ENCODE measurements around the gene DCT. TPM values are rescaled to one million over a fixed set of nuclear protein-coding genes. Genes with fewer than 3 reads are reported as not detected.

DCT gene
- total RNA-seq, 1 donor from 2014 or later = not detected

- Mint-ChIP-seq H3K36me3 (no peaks in the 10 kb centered on the region), H3K9me3 (no peaks in the 10 kb centered on the region), H3K4me3 (no peak overlapping the region), H3K27ac (no peak overlapping the region), H3K27me3 (ENCODE audit: insufficient read depth, low read depth) (peaks cover 3% of the 10 kb centered on the region), H3K4me1 (no peaks in the 10 kb centered on the region)
- H3K4me3 ChIP-seq = no peak overlapping the region
- no peak overlapping the region for H3K27ac ChIP-seq
- no peaks in the 10 kb centered on the region for H3K9me3 ChIP-seq (ENCODE audit: low read depth)
- no peaks in the 10 kb centered on the region for H3K79me2 ChIP-seq (ENCODE audit: low read depth)
- no peak overlapping the region for H2AFZ ChIP-seq (replicated peaks)
- no peaks in the 10 kb centered on the region for H3K36me3 ChIP-seq
- no peaks in the 10 kb centered on the region for H3K27me3 ChIP-seq
- no peak overlapping the region for H3K4me2 ChIP-seq
- peaks cover 5% of the 10 kb centered on the region for H3K4me1 ChIP-seq
- no peak for DNase-seq (ENCODE audit: low spot score)
- H3F3A ChIP-seq (ENCODE audit: low read depth) = no peaks in the 10 kb centered on the region
- H3K9ac ChIP-seq = no peak overlapping the region
- no peak for TF ChIP-seq EZH2phosphoT487 (IDR thresholded peaks at IDR 0.05)
- no peak for TF ChIP-seq EZH2 (IDR thresholded peaks at IDR 0.05)
- TF ChIP-seq, protein P1, sequence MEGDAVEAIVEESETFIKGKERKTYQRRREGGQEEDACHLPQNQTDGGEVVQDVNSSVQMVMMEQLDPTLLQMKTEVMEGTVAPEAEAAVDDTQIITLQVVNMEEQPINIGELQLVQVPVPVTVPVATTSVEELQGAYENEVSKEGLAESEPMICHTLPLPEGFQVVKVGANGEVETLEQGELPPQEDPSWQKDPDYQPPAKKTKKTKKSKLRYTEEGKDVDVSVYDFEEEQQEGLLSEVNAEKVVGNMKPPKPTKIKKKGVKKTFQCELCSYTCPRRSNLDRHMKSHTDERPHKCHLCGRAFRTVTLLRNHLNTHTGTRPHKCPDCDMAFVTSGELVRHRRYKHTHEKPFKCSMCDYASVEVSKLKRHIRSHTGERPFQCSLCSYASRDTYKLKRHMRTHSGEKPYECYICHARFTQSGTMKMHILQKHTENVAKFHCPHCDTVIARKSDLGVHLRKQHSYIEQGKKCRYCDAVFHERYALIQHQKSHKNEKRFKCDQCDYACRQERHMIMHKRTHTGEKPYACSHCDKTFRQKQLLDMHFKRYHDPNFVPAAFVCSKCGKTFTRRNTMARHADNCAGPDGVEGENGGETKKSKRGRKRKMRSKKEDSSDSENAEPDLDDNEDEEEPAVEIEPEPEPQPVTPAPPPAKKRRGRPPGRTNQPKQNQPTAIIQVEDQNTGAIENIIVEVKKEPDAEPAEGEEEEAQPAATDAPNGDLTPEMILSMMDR (IDR thresholded peaks at IDR 0.05) = no peak
- no peaks in the 10 kb centered on the region for H4K20me1 ChIP-seq (ENCODE audit: low read depth)
These were observed 40.5 kb upstream of the DCT start for GRCh38 chr13:94520001-94520400.

GRCh38 chr13:94516456-94516855 is 37.0 kb upstream of the DCT start:
- H3K27ac ChIP-seq = no peak overlapping the region
- no peak overlapping the region for H2AFZ ChIP-seq (replicated peaks)
- Mint-ChIP-seq H3K9me3 (peaks cover 2% of the 10 kb centered on the region), H3K36me3 (no peaks in the 10 kb centered on the region), H3K4me1 (peaks cover 3% of the 10 kb centered on the region), H3K27me3 (ENCODE audit: insufficient read depth, low read depth) (peaks cover 3% of the 10 kb centered on the region), H3K27ac (no peak overlapping the region), H3K4me3 (no peak overlapping the region)
- H3K4me1 ChIP-seq = peaks cover 5% of the 10 kb centered on the region
- no peaks in the 10 kb centered on the region for H4K20me1 ChIP-seq (ENCODE audit: low read depth)
- TF ChIP-seq, protein P1 (IDR thresholded peaks at IDR 0.05) = no peak
- TF ChIP-seq EZH2phosphoT487 (IDR thresholded peaks at IDR 0.05) = no peak
- TF ChIP-seq EZH2 (IDR thresholded peaks at IDR 0.05) = no peak
- no peak overlapping the region for H3K4me3 ChIP-seq
- H3K4me2 ChIP-seq = no peak overlapping the region
- no peaks in the 10 kb centered on the region for H3K36me3 ChIP-seq
- no peaks in the 10 kb centered on the region for H3K27me3 ChIP-seq
- no peak for DNase-seq (ENCODE audit: low spot score)
- H3K9ac ChIP-seq = no peak overlapping the region
- no peaks in the 10 kb centered on the region for H3K9me3 ChIP-seq (ENCODE audit: low read depth)
- no peaks in the 10 kb centered on the region for H3K79me2 ChIP-seq (ENCODE audit: low read depth)
- H3F3A ChIP-seq (ENCODE audit: low read depth) = no peaks in the 10 kb centered on the region

DNA sequence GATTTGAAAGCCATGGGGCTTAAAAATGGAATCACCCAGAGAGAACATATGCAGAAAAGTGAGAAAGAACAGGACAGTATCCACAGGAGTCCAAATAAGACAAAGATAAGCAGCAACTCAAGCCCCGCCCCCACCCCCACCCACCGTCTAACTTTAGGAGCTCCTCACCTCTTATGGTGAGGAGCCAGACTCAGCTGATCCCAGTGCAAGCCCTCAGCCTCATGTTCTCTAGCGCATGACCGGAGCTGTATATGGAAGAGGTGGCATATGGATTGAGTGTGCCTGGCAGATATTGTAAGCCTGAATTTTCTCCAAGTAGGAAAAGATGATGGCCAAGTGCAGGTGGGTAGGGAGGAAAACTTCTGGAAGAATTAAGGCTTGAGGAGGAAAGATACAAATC is 36.4 kb upstream of the DCT start:
- Histone ChIP-seq H3K4me2 (no peak overlapping the region), H3K9me3 (ENCODE audit: low read depth) (no peaks in the 10 kb centered on the region), H3K4me1 (peaks cover 5% of the 10 kb centered on the region), H3K36me3 (no peaks in the 10 kb centered on the region), H3K27ac (no peak overlapping the region), H3K9ac (no peak overlapping the region), H3K4me3 (no peak overlapping the region), H3K79me2 (ENCODE audit: low read depth) (no peaks in the 10 kb centered on the region), H4K20me1 (ENCODE audit: low read depth) (no peaks in the 10 kb centered on the region), H3K27me3 (no peaks in the 10 kb centered on the region), H2AFZ (replicated peaks) (no peak overlapping the region), H3F3A (ENCODE audit: low read depth) (no peaks in the 10 kb centered on the region)
- no peaks in the 10 kb centered on the region for H3K36me3 Mint-ChIP-seq
- H3K9me3 Mint-ChIP-seq = peaks cover 2% of the 10 kb centered on the region
- no peak overlapping the region for H3K4me3 Mint-ChIP-seq
- H3K27me3 Mint-ChIP-seq (ENCODE audit: insufficient read depth, low read depth) = peaks cover 3% of the 10 kb centered on the region
- DNase-seq (ENCODE audit: low spot score) = no peak
- peaks cover 3% of the 10 kb centered on the region for H3K4me1 Mint-ChIP-seq
- TF ChIP-seq EZH2phosphoT487 (IDR thresholded peaks at IDR 0.05) = no peak
- TF ChIP-seq, protein P1 (IDR thresholded peaks at IDR 0.05) = no peak
- TF ChIP-seq EZH2 (IDR thresholded peaks at IDR 0.05) = no peak
- no peak overlapping the region for H3K27ac Mint-ChIP-seq

Measured in neural progenitor cell (in vitro differentiated cells).